Myometrial cell (primary cell): ENCODE measurements around the gene ZNF225. TPM values are rescaled to one million over a fixed set of nuclear protein-coding genes. Genes with fewer than 3 reads are reported as not detected.

Experiments
- total RNA-seq: library from RNA; depleted of rRNA; stranded (reverse); fragments of >200 nt; gene quantifications from 2 replicates; pipeline ENCODE4 v1.2.3, GENCODE V29; 2015

Gene ZNF225
- 4.6 and 7.5 TPM in 2 replicates for total RNA-seq

GRCh38 chr19:44113138-44113783, at the start of gene ZNF225:
ZNF225 (plus strand) TSS chr19:44113399; CDS start chr19:44115828, 2,429 bp downstream.

GRCh38 chr19:44071824-44072542, 41.2 kb upstream of the ZNF225 start, which contains the start of gene ZNF284:
ZNF284 (plus strand) TSS chr19:44072159; CDS start chr19:44076390, 4,231 bp downstream.

GRCh38 chr19:44093931-44094765, 19.1 kb upstream of the ZNF225 start, which contains the start of gene ZNF224:
ZNF224 (plus strand) TSS chr19:44094361; CDS start chr19:44097874, 3,513 bp downstream.

GRCh38 chr19:44141191-44142058, 28.2 kb downstream of the ZNF225 start, which contains the start of gene ZNF234:
ZNF234 (plus strand) TSS chr19:44141554; CDS start chr19:44144633, 3,079 bp downstream.

GRCh38 chr19:44164673-44165512, 51.7 kb downstream of the ZNF225 start, which contains the start of gene ZNF226:
ZNF226 (plus strand) TSS chr19:44165100; CDS start chr19:44170081, 4,981 bp downstream.

Other genes with a start within 250 kb of the ZNF225 start
- 1.2 and 2.0 TPM in 2 replicates for gene ZNF404, start 229.4 kb upstream of the ZNF225 start, total RNA-seq
- 5.8 and 6.4 TPM in 2 replicates for gene ZNF45, start 178.1 kb upstream of the ZNF225 start, total RNA-seq
- gene ZNF221, start 162.2 kb upstream of the ZNF225 start, total RNA-seq: 1.2 and 2.3 TPM in 2 replicates
- 2.0 and 8.0 TPM in 2 replicates for gene ZNF155, start 129.2 kb upstream of the ZNF225 start, total RNA-seq
- gene ZNF230, start 110.4 kb upstream of the ZNF225 start, total RNA-seq: 0.58 and 1.9 TPM in 2 replicates
- gene ZNF222, start 88.0 kb upstream of the ZNF225 start, total RNA-seq: 1.2 and 5.2 TPM in 2 replicates
- 2.6 and 5.1 TPM in 2 replicates for gene ZNF223, start 61.4 kb upstream of the ZNF225 start, total RNA-seq
- 1.4 and 1.6 TPM in 2 replicates for gene ZNF284, start 41.2 kb upstream of the ZNF225 start, total RNA-seq
- gene ZNF224, start 19.0 kb upstream of the ZNF225 start, total RNA-seq: 3.2 and 6.0 TPM in 2 replicates
- 1.9 and 2.3 TPM in 2 replicates for gene ZNF234, start 28.2 kb downstream of the ZNF225 start, total RNA-seq
- gene ZNF226, start 51.7 kb downstream of the ZNF225 start, total RNA-seq: 17.6 and 27.6 TPM in 2 replicates
- gene ZNF227, start 99.1 kb downstream of the ZNF225 start, total RNA-seq: 4.3 and 5.1 TPM in 2 replicates
- under 0.01 and 1.7 TPM in 2 replicates for gene ZNF233, start 146.5 kb downstream of the ZNF225 start, total RNA-seq
- 0.29 and 0.53 TPM in 2 replicates for gene ZNF235, start 191.6 kb downstream of the ZNF225 start, total RNA-seq
- gene ZNF112, start 243.3 kb downstream of the ZNF225 start, total RNA-seq: 2.0 and 2.8 TPM in 2 replicates